Ishikawa (cell line): ENCODE results near the gene LMTK2.

Source experiments
- EP300 ChIP-seq: IDR thresholded peaks from 2 replicates; pipeline ENCODE4 v1.6.1; 2012; ENCODE audit warnings: borderline replicate concordance
- NFIC ChIP-seq: IDR thresholded peaks from 2 replicates; pipeline ENCODE4 v1.6.1; 2012
- RAD21 ChIP-seq: IDR thresholded peaks from 2 replicates; pipeline ENCODE4 v1.6.1; 2012; ENCODE audit warnings: low read depth
- TAF1 ChIP-seq: IDR thresholded peaks from 2 replicates; pipeline ENCODE4 v1.6.1; 2012; ENCODE audit warnings: low read depth, mild to moderate bottlenecking
- TCF12 ChIP-seq: IDR thresholded peaks from 2 replicates; pipeline ENCODE4 v1.6.1; 2012; ENCODE audit warnings: low read depth
- YY1 ChIP-seq: IDR thresholded peaks from 2 replicates; pipeline ENCODE4 v1.6.1; 2012; ENCODE audit warnings: low read depth
- TF ChIP-seq, protein P1 (sequence below): IDR thresholded peaks from 2 replicates; pipeline ENCODE4 v1.6.1; 2012; ENCODE audit warnings: low read depth, mild to moderate bottlenecking

DNA sequence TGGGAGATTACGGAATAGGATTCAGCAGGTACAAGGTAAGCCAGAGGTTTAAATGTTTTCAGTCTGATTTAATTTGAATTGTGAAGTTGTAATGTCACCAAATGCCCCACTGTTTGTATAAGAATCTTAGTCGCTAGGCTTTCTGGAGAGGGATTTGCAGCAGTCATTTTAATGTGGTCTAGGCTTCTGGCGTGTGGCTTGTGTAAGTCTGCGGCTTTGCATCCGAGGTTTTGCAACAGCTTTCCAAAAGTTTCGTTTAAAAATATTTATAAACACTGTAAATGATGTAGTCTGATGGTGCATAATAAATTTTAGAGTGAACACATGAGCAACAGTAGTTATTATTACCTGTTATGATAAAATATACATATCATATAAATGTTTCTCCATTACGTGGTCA lies 78.4 kb downstream of the LMTK2 start:
- TF ChIP-seq, protein P1, sequence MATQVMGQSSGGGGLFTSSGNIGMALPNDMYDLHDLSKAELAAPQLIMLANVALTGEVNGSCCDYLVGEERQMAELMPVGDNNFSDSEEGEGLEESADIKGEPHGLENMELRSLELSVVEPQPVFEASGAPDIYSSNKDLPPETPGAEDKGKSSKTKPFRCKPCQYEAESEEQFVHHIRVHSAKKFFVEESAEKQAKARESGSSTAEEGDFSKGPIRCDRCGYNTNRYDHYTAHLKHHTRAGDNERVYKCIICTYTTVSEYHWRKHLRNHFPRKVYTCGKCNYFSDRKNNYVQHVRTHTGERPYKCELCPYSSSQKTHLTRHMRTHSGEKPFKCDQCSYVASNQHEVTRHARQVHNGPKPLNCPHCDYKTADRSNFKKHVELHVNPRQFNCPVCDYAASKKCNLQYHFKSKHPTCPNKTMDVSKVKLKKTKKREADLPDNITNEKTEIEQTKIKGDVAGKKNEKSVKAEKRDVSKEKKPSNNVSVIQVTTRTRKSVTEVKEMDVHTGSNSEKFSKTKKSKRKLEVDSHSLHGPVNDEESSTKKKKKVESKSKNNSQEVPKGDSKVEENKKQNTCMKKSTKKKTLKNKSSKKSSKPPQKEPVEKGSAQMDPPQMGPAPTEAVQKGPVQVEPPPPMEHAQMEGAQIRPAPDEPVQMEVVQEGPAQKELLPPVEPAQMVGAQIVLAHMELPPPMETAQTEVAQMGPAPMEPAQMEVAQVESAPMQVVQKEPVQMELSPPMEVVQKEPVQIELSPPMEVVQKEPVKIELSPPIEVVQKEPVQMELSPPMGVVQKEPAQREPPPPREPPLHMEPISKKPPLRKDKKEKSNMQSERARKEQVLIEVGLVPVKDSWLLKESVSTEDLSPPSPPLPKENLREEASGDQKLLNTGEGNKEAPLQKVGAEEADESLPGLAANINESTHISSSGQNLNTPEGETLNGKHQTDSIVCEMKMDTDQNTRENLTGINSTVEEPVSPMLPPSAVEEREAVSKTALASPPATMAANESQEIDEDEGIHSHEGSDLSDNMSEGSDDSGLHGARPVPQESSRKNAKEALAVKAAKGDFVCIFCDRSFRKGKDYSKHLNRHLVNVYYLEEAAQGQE = no peak
- no peak for TF ChIP-seq EP300
- TF ChIP-seq NFIC = no peak
- TF ChIP-seq TAF1 = no peak
- TF ChIP-seq RAD21 = no peak
- TF ChIP-seq YY1 = no peak
- TF ChIP-seq TCF12 = no peak
